DND-41 (cell line): Measurements from ENCODE around the gene TACR1.

ENCODE experiments used
- ATAC-seq: fragments of 200-7000 bp; cut with Tn5 transposase; 3 replicates; pipeline ENCODE4 v1.9.1; 2021; ENCODE audit warnings: low read depth; ENCODE audit not compliant: insufficient read depth
- DNase-seq: peaks from one replicate; pipeline ENCODE4 v3.0.0-alpha.2; 2020
- H2AFZ ChIP-seq: 2 replicates; pipeline ENCODE4 v1.6.0; 2012; ENCODE audit warnings: low read depth, low read length
- H3K27ac ChIP-seq: 2 replicates; pipeline ENCODE4 v1.5.1; 2012; ENCODE audit warnings: low read length, inconsistent platforms
- H3K27me3 ChIP-seq: fragments of 200-600 bp; sonication (generic); 2 replicates; pipeline ENCODE4 v1.6.0; 2012; ENCODE audit warnings: low read length, mild to moderate bottlenecking, inconsistent platforms; ENCODE audit not compliant: insufficient read depth, poor library complexity
- H3K36me3 ChIP-seq: 2 replicates; pipeline ENCODE4 v1.5.1; 2012; ENCODE audit warnings: low read length, inconsistent platforms; ENCODE audit not compliant: insufficient read depth
- H3K4me1 ChIP-seq: 2 replicates; pipeline ENCODE4 v1.5.1; 2012; ENCODE audit warnings: mild to moderate bottlenecking, low read length; ENCODE audit not compliant: insufficient read depth
- H3K4me2 ChIP-seq: 2 replicates; pipeline ENCODE4 v1.6.0; 2012; ENCODE audit warnings: mild to moderate bottlenecking, moderate library complexity, low read length, inconsistent platforms; ENCODE audit not compliant: insufficient read depth
- H3K4me3 ChIP-seq, 2 experiments: fragments of 200-600 bp in 1 of 2; shearing (Covaris generic) in 1 of 2; 2 replicates each; pipeline ENCODE4 v1.5.1; 2012 to 2016; ENCODE audit warnings: inconsistent platforms in 2 of 2, low read length in 2 of 2, mild to moderate bottlenecking in 2 of 2, low read depth in 1 of 2, moderate library complexity in 1 of 2
- H3K79me2 ChIP-seq: 2 replicates; pipeline ENCODE4 v1.6.0; 2012; ENCODE audit warnings: low read length, inconsistent platforms; ENCODE audit not compliant: insufficient read depth
- H3K9ac ChIP-seq: 2 replicates; pipeline ENCODE4 v1.6.0; 2012; ENCODE audit warnings: low read depth, mild to moderate bottlenecking, inconsistent platforms, low read length, moderate library complexity
- H3K9me3 ChIP-seq: 2 replicates; pipeline ENCODE4 v1.5.1; 2012; ENCODE audit warnings: low read length, moderate library complexity, mild to moderate bottlenecking, inconsistent platforms; ENCODE audit not compliant: insufficient read depth, severe bottlenecking
- H4K20me1 ChIP-seq: 2 replicates; pipeline ENCODE4 v1.6.0; 2012; ENCODE audit warnings: low read length; ENCODE audit not compliant: insufficient read depth
- CTCF ChIP-seq: IDR thresholded peaks from 2 replicates; pipeline ENCODE4 v1.5.1; 2012; ENCODE audit warnings: borderline replicate concordance, low read length, moderate library complexity, mild to moderate bottlenecking; ENCODE audit not compliant: poor library complexity, severe bottlenecking; ENCODE audit errors: extremely low read depth
- EZH2 ChIP-seq: IDR thresholded peaks from 3 replicates; pipeline ENCODE4 v1.6.1; 2012; ENCODE audit warnings: borderline replicate concordance, low read depth, mild to moderate bottlenecking, moderate library complexity, low read length, inconsistent platforms; ENCODE audit not compliant: severe bottlenecking

Gene TACR1

GRCh38 chr2:75066121-75066902 lies 133.0 kb downstream of the TACR1 start:
- H4K20me1 ChIP-seq, result no peaks in the 10 kb centered on the region
- DNase-seq (no peak), ATAC-seq (no peak)
- no peak overlapping the region for H3K9ac ChIP-seq
- H3K4me2 ChIP-seq, result no peak overlapping the region
- H3K4me3 ChIP-seq, result no peak overlapping the region
- no peaks in the 10 kb centered on the region for H3K9me3 ChIP-seq
- no peaks in the 10 kb centered on the region for H3K4me1 ChIP-seq
- H3K27ac ChIP-seq, result no peak overlapping the region
- no peak for TF ChIP-seq EZH2
- TF ChIP-seq CTCF, result no peak
- H3K36me3 ChIP-seq, result no peaks in the 10 kb centered on the region
- H3K79me2 ChIP-seq, result no peaks in the 10 kb centered on the region
- H3K27me3 ChIP-seq, result no peaks in the 10 kb centered on the region
- H2AFZ ChIP-seq, result no peak overlapping the region

DNA sequence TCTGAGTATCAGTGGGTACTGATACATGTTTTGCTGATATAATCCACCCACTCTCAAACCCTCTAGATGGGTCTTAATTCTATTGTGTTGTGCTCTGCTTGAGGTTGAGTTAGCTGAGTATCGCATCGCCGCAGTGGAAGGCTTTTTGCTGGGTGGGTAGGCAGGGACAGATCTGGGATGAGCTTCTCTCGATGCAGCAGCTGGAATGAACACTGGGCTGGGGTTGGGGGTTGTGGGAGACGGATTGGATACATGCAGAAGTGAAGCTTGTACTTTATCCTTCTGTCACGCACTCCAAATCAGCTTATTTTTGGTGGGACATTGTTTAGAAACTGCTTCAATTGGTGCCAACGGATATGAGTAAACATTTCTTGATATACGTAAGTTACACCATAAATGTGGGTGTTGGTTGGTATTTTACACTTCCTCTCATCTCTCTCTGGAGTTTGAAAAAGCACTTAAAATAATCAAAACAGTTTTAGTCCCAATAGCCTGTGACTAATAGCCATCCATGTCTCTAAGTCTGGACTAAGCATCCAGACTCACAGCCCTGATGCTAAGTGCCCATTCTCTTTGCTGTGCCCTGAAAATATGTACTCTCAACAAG lies 133.8 kb downstream of the TACR1 start:
- H4K20me1 ChIP-seq, result no peaks in the 10 kb centered on the region
- H3K4me1 ChIP-seq, result no peaks in the 10 kb centered on the region
- H3K4me2 ChIP-seq, result no peak overlapping the region
- H3K79me2 ChIP-seq, result no peaks in the 10 kb centered on the region
- H3K9ac ChIP-seq, result no peak overlapping the region
- no peaks in the 10 kb centered on the region for H3K36me3 ChIP-seq
- no peaks in the 10 kb centered on the region for H3K9me3 ChIP-seq
- no peak overlapping the region for H3K27ac ChIP-seq
- ATAC-seq (no peak), DNase-seq (no peak)
- no peaks in the 10 kb centered on the region for H3K27me3 ChIP-seq
- TF ChIP-seq CTCF (no peak), EZH2 (no peak)
- no peak overlapping the region for H3K4me3 ChIP-seq
- H2AFZ ChIP-seq, result no peak overlapping the region

DNA sequence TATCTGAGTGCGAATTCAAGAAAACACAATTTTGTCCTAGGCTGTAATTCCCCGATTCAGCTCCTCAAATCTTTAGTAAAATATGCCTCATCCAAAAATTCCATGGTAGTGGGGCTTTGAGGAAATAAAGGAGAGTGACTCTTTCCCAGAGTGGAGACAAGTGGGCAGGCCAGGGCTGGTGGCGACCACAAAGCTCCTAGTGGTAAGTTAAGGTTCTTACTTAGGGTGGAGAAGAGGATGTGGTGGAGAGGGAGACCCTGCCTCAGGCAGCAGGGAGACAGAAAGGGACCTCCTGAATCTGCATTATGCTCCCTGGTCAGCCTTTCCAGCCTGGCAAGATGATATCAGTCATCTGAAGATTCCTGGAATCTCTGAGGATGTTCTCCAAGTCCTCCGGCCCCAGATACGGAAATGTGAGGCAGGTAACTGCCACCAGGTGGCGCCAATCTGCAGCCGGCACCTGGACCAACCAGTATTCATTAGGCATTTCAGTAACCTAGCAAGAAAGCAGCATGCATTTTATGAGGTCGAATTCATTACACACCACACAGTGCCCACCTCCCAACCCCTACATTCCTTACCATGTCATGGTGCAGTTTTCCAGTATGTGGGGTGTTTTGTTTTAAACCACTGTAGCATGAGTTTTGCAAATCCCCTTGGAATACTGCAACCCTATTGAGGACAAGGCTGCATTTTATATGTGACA lies 134.5 kb downstream of the TACR1 start:
- no peak overlapping the region for H2AFZ ChIP-seq
- no peaks in the 10 kb centered on the region for H4K20me1 ChIP-seq
- H3K79me2 ChIP-seq, result no peaks in the 10 kb centered on the region
- no peak overlapping the region for H3K4me2 ChIP-seq
- no peak overlapping the region for H3K27ac ChIP-seq
- H3K9me3 ChIP-seq, result no peaks in the 10 kb centered on the region
- no peak overlapping the region for H3K9ac ChIP-seq
- no peaks in the 10 kb centered on the region for H3K4me1 ChIP-seq
- ATAC-seq (peak; percentile 84), DNase-seq (peak; percentile 43)
- no peaks in the 10 kb centered on the region for H3K27me3 ChIP-seq
- no peaks in the 10 kb centered on the region for H3K36me3 ChIP-seq
- H3K4me3 ChIP-seq, result no peak overlapping the region
- peak; percentile 93 for TF ChIP-seq CTCF
- TF ChIP-seq EZH2, result no peak
